HUES48 (cell line): Measurements from ENCODE around the gene NHSL1.
A peak's percentile ranks its signal among the peaks of the same experiment; 100 is the strongest.

Experiments
- H3K27ac ChIP-seq: one replicate; pipeline ENCODE4 v1.7.0; 2013; ENCODE audit warnings: low read depth, low read length, inconsistent platforms
- H3K27me3 ChIP-seq: 2 replicates; pipeline ENCODE4 v1.6.1; 2013; ENCODE audit warnings: mild to moderate bottlenecking, low read length; ENCODE audit not compliant: control insufficient read depth, insufficient read depth
- H3K36me3 ChIP-seq: 2 replicates; pipeline ENCODE4 v1.6.1; 2013; ENCODE audit warnings: low read length; ENCODE audit not compliant: control insufficient read depth, insufficient read depth
- H3K4me1 ChIP-seq: 2 replicates; pipeline ENCODE4 v1.6.1; 2013; ENCODE audit warnings: mild to moderate bottlenecking, low read length; ENCODE audit not compliant: control insufficient read depth, insufficient read depth
- H3K4me3 ChIP-seq: 2 replicates; pipeline ENCODE4 v1.5.1; 2013; ENCODE audit warnings: mild to moderate bottlenecking, low read depth, low read length
- H3K9ac ChIP-seq: 2 replicates; pipeline ENCODE4 v1.6.1; 2013; ENCODE audit warnings: mild to moderate bottlenecking, low read depth, low read length, moderate library complexity
- H3K9me3 ChIP-seq: 2 replicates; pipeline ENCODE4 v1.6.1; 2013; ENCODE audit warnings: low read length; ENCODE audit not compliant: control insufficient read depth, insufficient read depth

Gene NHSL1

GRCh38 chr6:138400326-138400725, 99.0 kb downstream of the NHSL1 start:
- Histone ChIP-seq H3K9me3 (no peaks in the 10 kb centered on the region), H3K27me3 (no peaks in the 10 kb centered on the region), H3K4me1 (peaks cover 4% of the 10 kb centered on the region), H3K27ac (no peak overlapping the region), H3K36me3 (0 out of 2 replicates have a peak, but pooled peaks cover under 1% of the 10 kb centered on the region), H3K9ac (no peak overlapping the region), H3K4me3 (no peak overlapping the region)

DNA sequence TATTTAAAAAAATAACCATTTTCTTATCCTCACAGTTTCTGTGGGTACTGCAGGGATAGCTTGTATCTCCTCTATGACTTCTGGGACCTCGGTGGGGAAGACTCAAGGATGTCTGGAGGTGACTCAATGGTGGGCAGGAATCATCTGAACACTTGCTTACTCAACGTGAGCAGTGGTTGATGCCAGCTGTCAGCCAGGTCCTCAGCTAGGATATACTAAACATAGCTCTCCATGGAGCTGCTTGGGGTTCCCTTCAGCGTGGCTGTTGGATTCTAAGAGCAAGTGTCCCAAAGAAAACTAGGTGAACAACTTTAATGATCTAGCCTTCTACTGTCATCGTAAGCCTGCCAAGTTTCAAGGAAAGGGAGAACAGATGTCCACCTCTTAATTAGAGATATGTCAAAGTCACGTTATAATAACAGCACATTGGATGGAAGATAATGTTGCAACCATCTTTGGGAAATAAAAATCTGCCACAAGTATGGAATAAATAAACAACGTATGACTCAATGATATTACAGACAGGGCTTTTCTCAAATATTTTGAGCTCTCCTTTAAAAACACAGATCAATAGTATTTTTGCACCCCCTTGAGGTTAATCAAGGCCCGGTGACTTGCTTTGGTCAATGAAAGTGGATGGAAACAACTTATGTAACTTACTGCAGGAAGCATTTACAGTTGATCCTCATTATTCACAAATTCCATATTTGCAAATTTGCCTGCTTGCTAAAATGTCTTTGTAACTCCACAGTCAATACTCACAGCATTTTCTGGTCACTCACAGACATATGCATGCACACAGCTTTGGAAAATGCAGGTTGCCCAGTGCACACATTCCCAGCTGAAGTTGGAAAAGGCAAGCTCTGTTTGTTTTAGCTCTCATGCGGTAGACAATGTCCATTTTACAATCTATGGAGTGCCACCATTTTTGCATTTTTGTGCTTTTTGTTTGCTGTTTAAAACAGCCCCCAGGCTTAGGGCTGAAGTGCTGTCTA, 101.9 kb downstream of the NHSL1 start:
- no peaks in the 10 kb centered on the region for H3K9me3 ChIP-seq
- H3K27me3 ChIP-seq, result no peaks in the 10 kb centered on the region
- no peak overlapping the region for H3K27ac ChIP-seq
- H3K9ac ChIP-seq, result no peak overlapping the region
- H3K36me3 ChIP-seq, result no peaks in the 10 kb centered on the region
- H3K4me3 ChIP-seq, result no peak overlapping the region
- no peaks in the 10 kb centered on the region for H3K4me1 ChIP-seq

DNA sequence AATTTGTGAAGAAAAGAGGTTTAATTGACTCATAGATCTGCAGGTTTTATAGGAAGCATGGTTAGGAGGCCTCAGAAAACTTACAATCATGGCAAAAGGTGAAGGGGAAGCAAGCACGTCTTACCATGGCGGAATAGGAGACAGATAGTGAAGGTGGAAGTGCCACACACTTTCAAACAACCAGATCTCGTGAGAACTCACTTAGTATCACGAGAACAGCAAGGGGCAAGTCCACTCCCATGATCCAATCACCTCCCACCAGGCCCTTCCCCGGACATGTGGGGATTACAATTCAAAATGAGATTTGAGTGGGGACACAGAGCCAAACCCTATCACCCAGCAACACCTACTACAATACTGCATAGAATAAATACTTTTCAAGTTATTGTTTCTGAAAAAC, 102.6 kb downstream of the NHSL1 start:
- no peaks in the 10 kb centered on the region for H3K4me1 ChIP-seq

GRCh38 chr6:138393871-138394783, 105.2 kb downstream of the NHSL1 start:
- no peaks in the 10 kb centered on the region for H3K36me3 ChIP-seq
- H3K9ac ChIP-seq, result no peak overlapping the region
- H3K4me1 ChIP-seq, result peaks cover 2% of the 10 kb centered on the region; the same call in 1 of the 2 replicates
- H3K27ac ChIP-seq, result no peak overlapping the region
- no peaks in the 10 kb centered on the region for H3K27me3 ChIP-seq
- H3K4me3 ChIP-seq, result no peak overlapping the region
- no peaks in the 10 kb centered on the region for H3K9me3 ChIP-seq

More for the DNA sequence above, 102.6 kb downstream of the NHSL1 start:
- H3K27me3 ChIP-seq, result no peaks in the 10 kb centered on the region
- no peaks in the 10 kb centered on the region for H3K9me3 ChIP-seq
- no peak overlapping the region for H3K9ac ChIP-seq
- H3K4me3 ChIP-seq, result no peak overlapping the region
- H3K36me3 ChIP-seq, result no peaks in the 10 kb centered on the region
- H3K27ac ChIP-seq, result no peak overlapping the region

DNA sequence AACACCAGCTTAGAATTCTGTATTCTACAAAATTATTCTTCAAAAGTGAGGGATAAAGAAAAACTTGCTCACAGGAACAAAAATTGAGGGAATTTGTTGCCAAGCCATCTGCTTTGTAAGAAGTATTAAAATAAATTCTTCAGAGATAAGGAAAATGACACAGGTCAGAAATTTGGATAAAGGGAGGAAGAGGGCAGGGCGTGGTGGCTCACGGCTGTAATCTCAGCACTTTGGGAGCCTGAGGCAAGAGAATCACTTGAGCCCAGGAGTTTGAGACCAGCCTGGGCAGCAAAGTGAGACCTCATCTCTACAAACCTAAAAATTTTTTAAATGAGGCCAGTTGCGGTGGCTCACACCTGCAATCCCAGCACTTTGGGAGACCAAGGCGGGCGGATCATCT, 109.7 kb downstream of the NHSL1 start:
- Histone ChIP-seq H3K9ac (no peak overlapping the region), H3K9me3 (no peaks in the 10 kb centered on the region), H3K4me1 (peaks cover 13% of the 10 kb centered on the region), H3K27ac (no peak overlapping the region), H3K4me3 (no peak overlapping the region), H3K36me3 (no peaks in the 10 kb centered on the region), H3K27me3 (no peaks in the 10 kb centered on the region)

GRCh38 chr6:138387577-138388368, 111.5 kb downstream of the NHSL1 start:
- Histone ChIP-seq H3K9me3 (no peaks in the 10 kb centered on the region), H3K9ac (no peak overlapping the region), H3K36me3 (no peaks in the 10 kb centered on the region), H3K4me3 (no peak overlapping the region), H3K27ac (no peak overlapping the region), H3K27me3 (no peaks in the 10 kb centered on the region), H3K4me1 (peaks cover 13% of the 10 kb centered on the region)

DNA sequence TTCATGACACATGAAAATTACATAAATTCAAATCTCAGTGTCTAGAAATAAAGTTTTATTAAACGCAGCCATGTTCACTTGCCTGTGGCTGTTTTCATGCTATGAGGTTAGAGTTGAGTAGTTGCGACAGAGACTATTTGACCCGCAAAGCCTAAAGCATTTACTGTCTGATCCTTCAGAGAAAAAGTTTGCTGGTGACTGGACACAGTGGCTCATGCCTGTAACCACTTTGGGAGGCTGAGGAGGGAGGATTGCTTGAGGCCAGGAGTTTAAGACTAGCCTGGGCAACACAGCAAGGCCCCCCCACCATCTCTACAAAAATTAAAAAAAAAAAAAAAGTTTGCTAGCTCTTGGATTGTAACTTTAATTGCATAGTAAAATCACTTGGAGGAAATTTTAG, 112.4 kb downstream of the NHSL1 start:
- H3K4me1 ChIP-seq, result peaks cover 13% of the 10 kb centered on the region
- no peaks in the 10 kb centered on the region for H3K36me3 ChIP-seq
- H3K9me3 ChIP-seq, result no peaks in the 10 kb centered on the region
- no peak overlapping the region for H3K4me3 ChIP-seq
- no peak overlapping the region for H3K9ac ChIP-seq
- H3K27me3 ChIP-seq, result no peaks in the 10 kb centered on the region
- no peak overlapping the region for H3K27ac ChIP-seq

GRCh38 chr6:138383776-138384175, 115.5 kb downstream of the NHSL1 start:
- peaks cover 13% of the 10 kb centered on the region for H3K4me1 ChIP-seq
- H3K36me3 ChIP-seq, result no peaks in the 10 kb centered on the region
- H3K9me3 ChIP-seq, result no peaks in the 10 kb centered on the region
- no peaks in the 10 kb centered on the region for H3K27me3 ChIP-seq
- H3K9ac ChIP-seq, result no peak overlapping the region
- no peak overlapping the region for H3K4me3 ChIP-seq
- no peak overlapping the region for H3K27ac ChIP-seq

DNA sequence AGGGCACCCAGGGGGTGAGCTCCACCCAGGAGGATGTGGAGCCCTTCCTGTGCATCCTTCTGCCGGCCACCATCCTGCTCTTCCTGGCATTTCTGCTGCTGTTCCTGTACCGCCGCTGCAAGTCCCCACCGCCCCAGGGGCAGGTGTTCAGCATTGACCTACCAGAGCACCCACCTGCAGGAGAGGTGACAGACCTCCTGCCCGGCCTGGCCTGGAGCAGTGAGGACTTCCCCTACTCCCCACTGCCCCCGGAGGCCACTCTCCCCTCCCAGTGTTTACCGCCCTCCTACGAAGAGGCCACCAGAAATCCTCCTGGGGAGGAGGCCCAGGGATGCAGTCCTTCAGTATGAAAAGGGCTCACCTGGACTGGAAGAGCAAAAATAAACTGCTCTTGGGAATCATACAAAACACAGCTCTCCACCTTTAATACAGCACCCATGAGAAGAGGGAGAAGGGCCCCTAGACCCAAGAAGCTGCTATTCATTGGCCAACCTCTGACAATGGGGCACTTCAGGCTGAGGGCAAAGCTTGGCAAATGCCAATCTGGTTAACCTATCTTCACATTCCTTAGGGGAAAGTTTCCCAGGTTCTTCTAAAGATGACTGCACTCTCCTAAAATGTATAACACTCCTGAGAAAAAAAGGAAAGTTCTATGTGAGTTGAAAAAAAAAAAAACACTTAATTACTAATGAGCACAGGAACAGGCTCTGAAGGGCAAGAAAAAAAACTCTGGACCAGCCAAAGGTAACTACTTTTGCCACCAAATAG, 116.6 kb downstream of the NHSL1 start:
- no peak overlapping the region for H3K27ac ChIP-seq
- H3K9me3 ChIP-seq, result no peaks in the 10 kb centered on the region
- no peak overlapping the region for H3K4me3 ChIP-seq
- no peaks in the 10 kb centered on the region for H3K36me3 ChIP-seq
- no peak overlapping the region for H3K9ac ChIP-seq
- peaks cover 17% of the 10 kb centered on the region for H3K4me1 ChIP-seq
- H3K27me3 ChIP-seq, result no peaks in the 10 kb centered on the region

- H3K4me1 ChIP-seq, result peaks cover 19% of the 10 kb centered on the region
- no peak overlapping the region for H3K4me3 ChIP-seq
- H3K27me3 ChIP-seq, result no peaks in the 10 kb centered on the region
- H3K36me3 ChIP-seq, result no peaks in the 10 kb centered on the region
- no peaks in the 10 kb centered on the region for H3K9me3 ChIP-seq
- peak overlapping the region; percentile 44 for H3K27ac ChIP-seq
- no peak overlapping the region for H3K9ac ChIP-seq
Measured at GRCh38 chr6:138378463-138378862, 120.8 kb downstream of the NHSL1 start.
